HL-60 (cell line): ENCODE measurements around the gene SH3RF3.

Source experiments
- DNase-seq, 2 experiments: peaks; one replicate each; pipeline ENCODE4 v3.0.0-alpha.2; 2010 to 2020; ENCODE audit warnings: low read depth in 1 of 2, low spot score in 1 of 2
- H3K27ac ChIP-seq: fragments of 250-450 bp; sonication (Bioruptor Pico); replicated peaks from 2 replicates; pipeline ENCODE4 v1.5.1; 2020; ENCODE audit warnings: mild to moderate bottlenecking, moderate library complexity
- H3K27me3 ChIP-seq: fragments of 250-450 bp; sonication (Bioruptor Pico); 2 replicates; pipeline ENCODE4 v1.5.1; 2021; ENCODE audit warnings: mild to moderate bottlenecking, moderate library complexity; ENCODE audit not compliant: insufficient read depth, poor library complexity, severe bottlenecking
- H3K4me3 ChIP-seq: replicated peaks from 2 replicates; pipeline ENCODE4 v1.5.1; 2011; ENCODE audit warnings: mild to moderate bottlenecking, control low read depth, low read length; ENCODE audit not compliant: insufficient read depth
- GABPA ChIP-seq: IDR thresholded peaks from 2 replicates; pipeline ENCODE4 v1.6.1; 2012; ENCODE audit warnings: low read depth
- POLR2AphosphoS5 ChIP-seq: IDR thresholded peaks from 2 replicates; pipeline ENCODE4 v1.6.1; 2012; ENCODE audit warnings: low read depth
- SPI1 ChIP-seq: IDR thresholded peaks from 2 replicates; pipeline ENCODE4 v1.6.1; 2012; ENCODE audit warnings: low read depth, mild to moderate bottlenecking, borderline replicate concordance
- TF ChIP-seq, protein P1 (sequence below): IDR thresholded peaks from 2 replicates; pipeline ENCODE4 v1.6.1; 2012; ENCODE audit warnings: low read depth; ENCODE audit not compliant: insufficient replicate concordance
- TF ChIP-seq, protein P2 (sequence below): IDR thresholded peaks from one replicate; pipeline ENCODE4 v1.5.1; 2011; ENCODE audit warnings: low read length, control low read depth, inconsistent platforms; ENCODE audit not compliant: insufficient read depth

The SH3RF3 gene

DNA sequence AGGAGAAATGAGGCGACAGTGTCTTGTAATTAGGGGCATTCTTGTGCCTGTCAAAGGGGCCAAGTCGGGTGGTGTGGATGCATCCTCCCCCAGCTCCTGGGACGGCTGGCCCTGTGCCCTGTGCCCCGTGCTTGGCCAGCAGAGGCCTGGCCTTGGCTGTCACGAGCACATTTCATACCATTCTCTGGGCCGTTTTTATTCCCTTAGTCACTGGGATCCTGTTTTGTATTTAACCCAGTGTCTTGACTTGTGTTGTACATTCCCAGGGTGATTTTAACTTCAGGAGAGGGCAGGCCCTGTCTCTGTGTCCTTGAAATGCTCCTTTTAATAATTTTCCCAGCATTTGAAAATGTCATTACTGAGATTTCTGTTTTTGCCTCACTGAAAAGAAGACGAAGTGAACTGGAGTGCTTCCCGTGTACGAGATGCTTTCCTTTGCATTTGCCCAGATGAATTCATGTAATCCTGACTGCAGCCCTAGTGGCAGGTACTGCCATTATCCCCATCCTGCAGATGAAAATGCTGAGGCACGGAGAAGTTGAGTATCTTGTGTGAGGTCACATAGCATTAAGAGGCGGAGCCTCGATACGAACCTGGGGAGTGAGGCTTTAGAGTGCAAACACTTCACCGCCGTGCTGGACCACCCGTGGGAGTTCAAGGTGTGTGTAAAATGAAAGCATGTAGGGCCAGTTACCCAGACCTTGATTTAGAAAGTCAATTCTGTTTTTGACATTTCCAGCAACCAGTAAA lies 57.0 kb downstream of the SH3RF3 start:
- TF ChIP-seq GABPA (no peak), POLR2AphosphoS5 (no peak), SPI1 (no peak)
- TF ChIP-seq, protein P1, sequence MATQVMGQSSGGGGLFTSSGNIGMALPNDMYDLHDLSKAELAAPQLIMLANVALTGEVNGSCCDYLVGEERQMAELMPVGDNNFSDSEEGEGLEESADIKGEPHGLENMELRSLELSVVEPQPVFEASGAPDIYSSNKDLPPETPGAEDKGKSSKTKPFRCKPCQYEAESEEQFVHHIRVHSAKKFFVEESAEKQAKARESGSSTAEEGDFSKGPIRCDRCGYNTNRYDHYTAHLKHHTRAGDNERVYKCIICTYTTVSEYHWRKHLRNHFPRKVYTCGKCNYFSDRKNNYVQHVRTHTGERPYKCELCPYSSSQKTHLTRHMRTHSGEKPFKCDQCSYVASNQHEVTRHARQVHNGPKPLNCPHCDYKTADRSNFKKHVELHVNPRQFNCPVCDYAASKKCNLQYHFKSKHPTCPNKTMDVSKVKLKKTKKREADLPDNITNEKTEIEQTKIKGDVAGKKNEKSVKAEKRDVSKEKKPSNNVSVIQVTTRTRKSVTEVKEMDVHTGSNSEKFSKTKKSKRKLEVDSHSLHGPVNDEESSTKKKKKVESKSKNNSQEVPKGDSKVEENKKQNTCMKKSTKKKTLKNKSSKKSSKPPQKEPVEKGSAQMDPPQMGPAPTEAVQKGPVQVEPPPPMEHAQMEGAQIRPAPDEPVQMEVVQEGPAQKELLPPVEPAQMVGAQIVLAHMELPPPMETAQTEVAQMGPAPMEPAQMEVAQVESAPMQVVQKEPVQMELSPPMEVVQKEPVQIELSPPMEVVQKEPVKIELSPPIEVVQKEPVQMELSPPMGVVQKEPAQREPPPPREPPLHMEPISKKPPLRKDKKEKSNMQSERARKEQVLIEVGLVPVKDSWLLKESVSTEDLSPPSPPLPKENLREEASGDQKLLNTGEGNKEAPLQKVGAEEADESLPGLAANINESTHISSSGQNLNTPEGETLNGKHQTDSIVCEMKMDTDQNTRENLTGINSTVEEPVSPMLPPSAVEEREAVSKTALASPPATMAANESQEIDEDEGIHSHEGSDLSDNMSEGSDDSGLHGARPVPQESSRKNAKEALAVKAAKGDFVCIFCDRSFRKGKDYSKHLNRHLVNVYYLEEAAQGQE: no peak
- TF ChIP-seq, protein P2, sequence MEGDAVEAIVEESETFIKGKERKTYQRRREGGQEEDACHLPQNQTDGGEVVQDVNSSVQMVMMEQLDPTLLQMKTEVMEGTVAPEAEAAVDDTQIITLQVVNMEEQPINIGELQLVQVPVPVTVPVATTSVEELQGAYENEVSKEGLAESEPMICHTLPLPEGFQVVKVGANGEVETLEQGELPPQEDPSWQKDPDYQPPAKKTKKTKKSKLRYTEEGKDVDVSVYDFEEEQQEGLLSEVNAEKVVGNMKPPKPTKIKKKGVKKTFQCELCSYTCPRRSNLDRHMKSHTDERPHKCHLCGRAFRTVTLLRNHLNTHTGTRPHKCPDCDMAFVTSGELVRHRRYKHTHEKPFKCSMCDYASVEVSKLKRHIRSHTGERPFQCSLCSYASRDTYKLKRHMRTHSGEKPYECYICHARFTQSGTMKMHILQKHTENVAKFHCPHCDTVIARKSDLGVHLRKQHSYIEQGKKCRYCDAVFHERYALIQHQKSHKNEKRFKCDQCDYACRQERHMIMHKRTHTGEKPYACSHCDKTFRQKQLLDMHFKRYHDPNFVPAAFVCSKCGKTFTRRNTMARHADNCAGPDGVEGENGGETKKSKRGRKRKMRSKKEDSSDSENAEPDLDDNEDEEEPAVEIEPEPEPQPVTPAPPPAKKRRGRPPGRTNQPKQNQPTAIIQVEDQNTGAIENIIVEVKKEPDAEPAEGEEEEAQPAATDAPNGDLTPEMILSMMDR: no peak
- Histone ChIP-seq H3K27ac (no peak overlapping the region), H3K4me3 (no peak overlapping the region), H3K27me3 (no peaks in the 10 kb centered on the region)
- no peak for DNase-seq

DNA sequence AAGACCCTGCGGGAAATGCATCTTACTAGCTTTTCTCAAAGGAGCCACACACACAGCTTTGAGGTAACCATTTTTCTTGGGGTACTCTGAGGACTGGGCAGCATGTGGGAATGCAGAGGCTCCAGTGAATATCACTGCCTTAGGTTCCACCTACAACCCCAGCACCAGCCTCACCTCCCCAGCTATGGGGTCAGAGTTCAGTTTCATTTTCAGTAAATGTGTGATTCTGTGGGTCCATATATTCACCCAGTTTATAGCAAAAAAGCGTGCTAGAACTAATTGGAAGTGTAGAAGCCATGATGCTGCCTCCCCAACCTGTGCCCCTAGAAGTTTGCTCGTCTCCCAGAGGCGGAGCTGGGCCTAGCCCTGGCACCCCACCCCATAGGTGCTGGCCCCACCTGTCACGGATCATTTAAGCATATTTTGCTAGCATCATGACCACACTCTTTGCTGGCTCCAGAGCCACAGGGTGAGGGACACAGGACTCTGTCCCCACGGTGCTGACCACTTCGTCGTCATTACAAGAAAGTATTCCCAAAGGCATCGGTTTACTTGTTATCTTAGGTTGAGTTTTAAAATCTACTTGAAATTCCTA lies 57.7 kb downstream of the SH3RF3 start:
- Histone ChIP-seq H3K27me3 (no peaks in the 10 kb centered on the region), H3K27ac (no peak overlapping the region)
- TF ChIP-seq, protein P1: no peak
- TF ChIP-seq POLR2AphosphoS5: no peak
- TF ChIP-seq, protein P2: no peak

DNA sequence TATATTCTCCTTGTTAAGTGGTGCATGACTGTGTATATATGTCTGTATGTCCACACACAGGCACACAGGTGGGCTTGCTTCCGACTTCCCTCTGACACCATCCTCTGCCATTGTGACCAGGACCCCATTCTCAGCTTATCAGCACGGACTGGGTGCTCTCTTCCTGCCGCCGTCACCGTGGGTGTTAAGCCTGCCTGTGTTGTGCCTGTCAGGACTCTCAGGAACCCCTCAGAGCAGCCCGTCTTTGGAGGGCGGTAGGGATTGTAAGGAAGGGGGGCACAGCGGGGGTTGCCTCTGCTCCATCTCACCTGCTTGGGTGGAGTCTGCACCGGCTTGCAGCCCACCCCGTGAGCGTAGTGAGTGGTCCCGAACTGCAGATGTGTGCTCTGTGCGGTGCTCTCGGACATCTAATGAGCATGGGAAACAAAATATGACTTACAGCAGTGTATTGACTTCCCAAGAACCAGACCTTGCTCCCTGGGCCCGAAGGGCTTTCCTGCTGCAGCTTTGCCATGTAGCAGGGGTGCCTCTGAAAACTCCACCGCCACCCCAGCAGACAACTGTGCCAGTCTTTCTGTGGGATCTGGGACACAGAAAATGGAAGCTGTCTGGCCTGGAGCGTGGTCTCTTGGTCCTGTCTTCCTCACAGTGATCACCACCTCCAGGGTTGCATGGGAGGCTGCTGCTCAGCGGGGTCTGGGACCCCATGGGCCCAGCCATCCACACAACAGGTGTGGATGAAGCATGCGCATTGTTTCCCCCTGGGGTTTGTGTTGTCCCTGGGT lies 58.9 kb downstream of the SH3RF3 start:
- TF ChIP-seq GABPA (no peak), SPI1 (no peak), POLR2AphosphoS5 (no peak)
- TF ChIP-seq, protein P2: no peak
- TF ChIP-seq, protein P1: no peak
- Histone ChIP-seq H3K27ac (no peak overlapping the region), H3K27me3 (no peaks in the 10 kb centered on the region), H3K4me3 (no peak overlapping the region)
- no peak for DNase-seq

More for the DNA sequence above, 57.7 kb downstream of the SH3RF3 start:
- no peak overlapping the region for H3K4me3 ChIP-seq
- DNase-seq: no peak
